ENCODE measurements around the gene HSPA14. TPM values are rescaled to one million over a fixed set of nuclear protein-coding genes. Genes with fewer than 3 reads are reported as not detected.

Gene HSPA14
- total and polyA plus RNA-seq, 2 of the 4 experiments (the other 2 are of a cell fraction), result 10.3 to 11.8 TPM

DNA sequence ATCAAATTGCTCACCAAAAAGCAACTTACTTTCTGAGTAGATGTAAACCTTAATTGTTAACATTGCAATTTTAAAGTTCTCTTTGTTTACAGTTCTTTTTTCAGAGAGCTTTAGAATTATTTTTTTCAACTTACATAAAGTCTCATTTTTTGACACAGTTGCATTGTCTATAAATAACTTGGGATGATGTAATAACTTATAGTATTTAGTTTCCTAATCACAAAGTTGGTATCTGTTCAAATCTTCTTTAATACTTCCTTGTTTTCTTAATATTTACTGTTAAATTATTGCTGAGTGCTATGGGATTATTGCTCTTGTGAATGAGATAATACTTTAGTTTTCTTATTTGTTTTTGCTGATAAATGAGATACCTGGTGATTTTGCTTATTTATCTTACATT lies 21.7 kb downstream of the HSPA14 start:
- Histone ChIP-seq H3K9me3 (ENCODE audit: control insufficient read depth, insufficient read depth, low read length) (no peaks in the 10 kb centered on the region), H4K91ac (ENCODE audit: insufficient read depth, low read depth, low read length) (no peak overlapping the region), H3K56ac (ENCODE audit: extremely low read depth, insufficient read depth, low read length) (no peak overlapping the region), H3K4me1 (ENCODE audit: control insufficient read depth, insufficient read depth, low read length) (peaks cover 3% of the 10 kb centered on the region; the same call in 1 of the 2 replicates), H4K8ac (ENCODE audit: low read depth in 2 of 2, low read length in 2 of 2) (no peak overlapping the region), H3K27me3 (ENCODE audit: control insufficient read depth, insufficient read depth, low read length) (no peaks in the 10 kb centered on the region), H3K9me1 (ENCODE audit: insufficient read depth, low read length) (peaks cover 7% of the 10 kb centered on the region), H3K23ac (ENCODE audit: low read depth, low read length) (no peak overlapping the region), H4K20me1 (ENCODE audit: insufficient read depth, low read length) (no peaks in the 10 kb centered on the region), H2BK120ac (ENCODE audit: low read depth, low read length) (no peak overlapping the region), H2BK15ac (ENCODE audit: low read depth, low read length) (no peak overlapping the region), H3K4me2 (ENCODE audit: low read depth, low read length) (no peak overlapping the region), H2AFZ (replicated peaks; ENCODE audit: low read length, poor library complexity) (no peak overlapping the region), H3K18ac (ENCODE audit: low read depth, low read length) (no peak overlapping the region), H3K4me3 (ENCODE audit: insufficient read depth, low read depth, low read length) (no peak overlapping the region), H2AK9ac (replicated peaks; ENCODE audit: low read depth, low read length, poor library complexity) (no peak overlapping the region), H4K5ac (ENCODE audit: low read depth, low read length) (no peak overlapping the region), H3K36me3 (ENCODE audit: control insufficient read depth, insufficient read depth, low read length) (peaks cover 6% of the 10 kb centered on the region; the same call in 1 of the 2 replicates), H3K27ac (ENCODE audit: insufficient read depth, low read length) (no peak overlapping the region), H2BK5ac (ENCODE audit: low read depth, low read length, poor library complexity, severe bottlenecking) (no peak overlapping the region), H3K9ac (ENCODE audit: low read depth, low read length) (no peak overlapping the region), H3K14ac (replicated peaks; ENCODE audit: low read depth, low read length) (no peak overlapping the region), H2AK5ac (ENCODE audit: low read depth, low read length) (no peak overlapping the region), H2BK20ac (ENCODE audit: low read depth, low read length) (no peak overlapping the region), H3K4ac (ENCODE audit: low read depth, low read length) (no peak overlapping the region), H3K79me1 (ENCODE audit: low read depth in 1 of 2, low read length in 2 of 2) (no peaks in the 10 kb centered on the region; a peak in 1 of 4 replicates)
- DNase-seq (no peak), ATAC-seq (ENCODE audit: low read depth) (no peak)
- ChIA-PET CTCF (interaction anchor here (0.6 kb wide), 1 partner anchor 427 kb away, joined by 3 read pairs; no protein-coding TSS in a partner anchor), POLR2A (ENCODE audit: unreplicated experiment) (no interaction called here)
- in situ Hi-C loops (cut with MboI; ENCODE audit: low sequenced_read_pairs), result no loop called here
- TF ChIP-seq MAZ (IDR thresholded peaks at IDR 0.05; ENCODE audit: borderline replicate concordance, low read depth, low read length) (no peak), BHLHE40 (IDR thresholded peaks at IDR 0.05; ENCODE audit: low read depth, low read length) (no peak), CEBPB (IDR thresholded peaks at IDR 0.05; ENCODE audit: low read depth, low read length) (peak; percentile 52; the same call in 1 of the 2 replicates)
- intact Hi-C loops (cut with micrococcal nuclease), result no loop called here
- dilution Hi-C loops (cut with HindIII; ENCODE audit: low sequenced_read_pairs, unreplicated experiment), result no loop called here
- no TSS peak for BruUV-seq (replicated peaks)
